Measurements from ENCODE around the gene PTPRD. TPM values are rescaled to one million over a fixed set of nuclear protein-coding genes. Genes with fewer than 3 reads are reported as not detected.

Gene PTPRD
- total and polyA plus RNA-seq, 2 experiments from 2014 or later = 11.5 to 58.0 TPM

DNA sequence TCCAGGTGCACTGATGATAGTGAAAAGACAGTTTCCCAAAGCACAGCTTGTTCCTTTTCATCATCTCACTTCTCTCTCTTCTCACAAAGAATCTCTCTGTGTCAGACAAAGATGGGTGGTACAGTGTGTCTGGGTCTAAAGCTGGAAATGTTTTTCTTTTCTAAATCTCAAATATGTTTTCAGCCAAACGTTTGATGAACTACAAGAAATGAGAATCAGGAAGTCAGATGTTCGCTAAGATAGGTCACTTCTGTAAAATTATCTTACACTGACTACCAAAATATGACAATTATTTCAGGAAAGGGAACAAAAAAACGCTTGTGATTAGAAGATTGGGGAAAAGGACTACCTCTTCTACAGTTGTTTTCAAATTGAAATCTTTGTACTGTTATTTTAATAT, 708.8 kb downstream of the PTPRD start:
- no peaks in the 10 kb centered on the region for H3K27me3 Mint-ChIP-seq (ENCODE audit: insufficient read depth, low read depth, poor library complexity)
- DNase-seq (ENCODE audit: low spot score) (no peak), ATAC-seq (no peak)
- Histone ChIP-seq H2AFZ (peak overlapping the region; percentile 11; the same call in 1 of the 2 replicates), H4K20me1 (replicated peaks; ENCODE audit: insufficient read depth) (no peaks in the 10 kb centered on the region), H3K4me2 (no peak overlapping the region), H3K27ac (ENCODE audit: low read depth) (no peak overlapping the region), H3K27me3 (ENCODE audit: insufficient read depth) (no peaks in the 10 kb centered on the region), H3K4me3 (no peak overlapping the region), H3F3A (replicated peaks; ENCODE audit: low read depth) (no peaks in the 10 kb centered on the region), H3K79me2 (replicated peaks; ENCODE audit: insufficient read depth) (no peaks in the 10 kb centered on the region), H3K36me3 (ENCODE audit: insufficient read depth) (no peaks in the 10 kb centered on the region), H3K4me1 (ENCODE audit: insufficient read depth) (peaks cover 6% of the 10 kb centered on the region; the same call in 1 of the 2 replicates), H3K9me2 (ENCODE audit: insufficient read depth) (no peaks in the 10 kb centered on the region)
- no peak overlapping the region for H3K4me3 Mint-ChIP-seq
- no peak overlapping the region; the same call in 1 of the 2 replicates for H3K27ac Mint-ChIP-seq
- H3K4me1 Mint-ChIP-seq = peaks cover 14% of the 10 kb centered on the region; the same call in 2 of the 3 replicates
- no peaks in the 10 kb centered on the region for H3K36me3 Mint-ChIP-seq (ENCODE audit: low read depth)
- TF ChIP-seq, protein P1, sequence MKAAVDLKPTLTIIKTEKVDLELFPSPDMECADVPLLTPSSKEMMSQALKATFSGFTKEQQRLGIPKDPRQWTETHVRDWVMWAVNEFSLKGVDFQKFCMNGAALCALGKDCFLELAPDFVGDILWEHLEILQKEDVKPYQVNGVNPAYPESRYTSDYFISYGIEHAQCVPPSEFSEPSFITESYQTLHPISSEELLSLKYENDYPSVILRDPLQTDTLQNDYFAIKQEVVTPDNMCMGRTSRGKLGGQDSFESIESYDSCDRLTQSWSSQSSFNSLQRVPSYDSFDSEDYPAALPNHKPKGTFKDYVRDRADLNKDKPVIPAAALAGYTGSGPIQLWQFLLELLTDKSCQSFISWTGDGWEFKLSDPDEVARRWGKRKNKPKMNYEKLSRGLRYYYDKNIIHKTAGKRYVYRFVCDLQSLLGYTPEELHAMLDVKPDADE (IDR thresholded peaks at IDR 0.05) = no peak
- TF ChIP-seq EZH2phosphoT487 (IDR thresholded peaks at IDR 0.05; ENCODE audit: unreplicated experiment) = no peak
- no peak for TF ChIP-seq NANOG (IDR thresholded peaks at IDR 0.05; ENCODE audit: borderline replicate concordance)
- TF ChIP-seq, protein P2, sequence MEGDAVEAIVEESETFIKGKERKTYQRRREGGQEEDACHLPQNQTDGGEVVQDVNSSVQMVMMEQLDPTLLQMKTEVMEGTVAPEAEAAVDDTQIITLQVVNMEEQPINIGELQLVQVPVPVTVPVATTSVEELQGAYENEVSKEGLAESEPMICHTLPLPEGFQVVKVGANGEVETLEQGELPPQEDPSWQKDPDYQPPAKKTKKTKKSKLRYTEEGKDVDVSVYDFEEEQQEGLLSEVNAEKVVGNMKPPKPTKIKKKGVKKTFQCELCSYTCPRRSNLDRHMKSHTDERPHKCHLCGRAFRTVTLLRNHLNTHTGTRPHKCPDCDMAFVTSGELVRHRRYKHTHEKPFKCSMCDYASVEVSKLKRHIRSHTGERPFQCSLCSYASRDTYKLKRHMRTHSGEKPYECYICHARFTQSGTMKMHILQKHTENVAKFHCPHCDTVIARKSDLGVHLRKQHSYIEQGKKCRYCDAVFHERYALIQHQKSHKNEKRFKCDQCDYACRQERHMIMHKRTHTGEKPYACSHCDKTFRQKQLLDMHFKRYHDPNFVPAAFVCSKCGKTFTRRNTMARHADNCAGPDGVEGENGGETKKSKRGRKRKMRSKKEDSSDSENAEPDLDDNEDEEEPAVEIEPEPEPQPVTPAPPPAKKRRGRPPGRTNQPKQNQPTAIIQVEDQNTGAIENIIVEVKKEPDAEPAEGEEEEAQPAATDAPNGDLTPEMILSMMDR (conservative IDR thresholded peaks at IDR 0.05; ENCODE audit: low read depth in 2 of 2) = no peak
- no peak for TF ChIP-seq EZH2 (IDR thresholded peaks at IDR 0.05; ENCODE audit: low read depth, unreplicated experiment)
- TF ChIP-seq, protein P3, sequence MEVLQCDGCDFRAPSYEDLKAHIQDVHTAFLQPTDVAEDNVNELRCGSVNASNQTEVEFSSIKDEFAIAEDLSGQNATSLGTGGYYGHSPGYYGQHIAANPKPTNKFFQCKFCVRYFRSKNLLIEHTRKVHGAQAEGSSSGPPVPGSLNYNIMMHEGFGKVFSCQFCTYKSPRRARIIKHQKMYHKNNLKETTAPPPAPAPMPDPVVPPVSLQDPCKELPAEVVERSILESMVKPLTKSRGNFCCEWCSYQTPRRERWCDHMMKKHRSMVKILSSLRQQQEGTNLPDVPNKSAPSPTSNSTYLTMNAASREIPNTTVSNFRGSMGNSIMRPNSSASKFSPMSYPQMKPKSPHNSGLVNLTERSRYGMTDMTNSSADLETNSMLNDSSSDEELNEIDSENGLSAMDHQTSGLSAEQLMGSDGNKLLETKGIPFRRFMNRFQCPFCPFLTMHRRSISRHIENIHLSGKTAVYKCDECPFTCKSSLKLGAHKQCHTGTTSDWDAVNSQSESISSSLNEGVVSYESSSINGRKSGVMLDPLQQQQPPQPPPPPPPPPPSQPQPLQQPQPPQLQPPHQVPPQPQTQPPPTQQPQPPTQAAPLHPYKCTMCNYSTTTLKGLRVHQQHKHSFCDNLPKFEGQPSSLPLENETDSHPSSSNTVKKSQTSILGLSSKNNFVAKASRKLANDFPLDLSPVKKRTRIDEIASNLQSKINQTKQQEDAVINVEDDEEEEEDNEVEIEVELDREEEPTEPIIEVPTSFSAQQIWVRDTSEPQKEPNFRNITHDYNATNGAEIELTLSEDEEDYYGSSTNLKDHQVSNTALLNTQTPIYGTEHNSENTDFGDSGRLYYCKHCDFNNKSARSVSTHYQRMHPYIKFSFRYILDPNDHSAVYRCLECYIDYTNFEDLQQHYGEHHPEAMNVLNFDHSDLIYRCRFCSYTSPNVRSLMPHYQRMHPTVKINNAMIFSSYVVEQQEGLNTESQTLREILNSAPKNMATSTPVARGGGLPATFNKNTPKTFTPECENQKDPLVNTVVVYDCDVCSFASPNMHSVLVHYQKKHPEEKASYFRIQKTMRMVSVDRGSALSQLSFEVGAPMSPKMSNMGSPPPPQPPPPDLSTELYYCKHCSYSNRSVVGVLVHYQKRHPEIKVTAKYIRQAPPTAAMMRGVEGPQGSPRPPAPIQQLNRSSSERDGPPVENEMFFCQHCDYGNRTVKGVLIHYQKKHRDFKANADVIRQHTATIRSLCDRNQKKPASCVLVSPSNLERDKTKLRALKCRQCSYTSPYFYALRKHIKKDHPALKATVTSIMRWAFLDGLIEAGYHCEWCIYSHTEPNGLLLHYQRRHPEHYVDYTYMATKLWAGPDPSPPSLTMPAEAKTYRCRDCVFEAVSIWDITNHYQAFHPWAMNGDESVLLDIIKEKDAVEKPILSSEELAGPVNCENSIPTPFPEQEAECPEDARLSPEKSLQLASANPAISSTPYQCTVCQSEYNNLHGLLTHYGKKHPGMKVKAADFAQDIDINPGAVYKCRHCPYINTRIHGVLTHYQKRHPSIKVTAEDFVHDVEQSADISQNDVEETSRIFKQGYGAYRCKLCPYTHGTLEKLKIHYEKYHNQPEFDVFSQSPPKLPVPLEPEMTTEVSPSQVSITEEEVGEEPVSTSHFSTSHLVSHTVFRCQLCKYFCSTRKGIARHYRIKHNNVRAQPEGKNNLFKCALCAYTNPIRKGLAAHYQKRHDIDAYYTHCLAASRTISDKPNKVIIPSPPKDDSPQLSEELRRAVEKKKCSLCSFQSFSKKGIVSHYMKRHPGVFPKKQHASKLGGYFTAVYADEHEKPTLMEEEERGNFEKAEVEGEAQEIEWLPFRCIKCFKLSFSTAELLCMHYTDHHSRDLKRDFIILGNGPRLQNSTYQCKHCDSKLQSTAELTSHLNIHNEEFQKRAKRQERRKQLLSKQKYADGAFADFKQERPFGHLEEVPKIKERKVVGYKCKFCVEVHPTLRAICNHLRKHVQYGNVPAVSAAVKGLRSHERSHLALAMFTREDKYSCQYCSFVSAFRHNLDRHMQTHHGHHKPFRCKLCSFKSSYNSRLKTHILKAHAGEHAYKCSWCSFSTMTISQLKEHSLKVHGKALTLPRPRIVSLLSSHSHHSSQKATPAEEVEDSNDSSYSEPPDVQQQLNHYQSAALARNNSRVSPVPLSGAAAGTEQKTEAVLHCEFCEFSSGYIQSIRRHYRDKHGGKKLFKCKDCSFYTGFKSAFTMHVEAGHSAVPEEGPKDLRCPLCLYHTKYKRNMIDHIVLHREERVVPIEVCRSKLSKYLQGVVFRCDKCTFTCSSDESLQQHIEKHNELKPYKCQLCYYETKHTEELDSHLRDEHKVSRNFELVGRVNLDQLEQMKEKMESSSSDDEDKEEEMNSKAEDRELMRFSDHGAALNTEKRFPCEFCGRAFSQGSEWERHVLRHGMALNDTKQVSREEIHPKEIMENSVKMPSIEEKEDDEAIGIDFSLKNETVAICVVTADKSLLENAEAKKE (CRISPR knock-in tag; IDR thresholded peaks at IDR 0.05) = no peak
- TF ChIP-seq ZNF114 (CRISPR knock-in tag; IDR thresholded peaks at IDR 0.05) = no peak
- TF ChIP-seq ZNF331 (CRISPR knock-in tag; IDR thresholded peaks at IDR 0.05; ENCODE audit: low read depth) = no peak
- no peaks in the 10 kb centered on the region for H3K9me3 Mint-ChIP-seq
